GM18868 (cell line): ENCODE measurements around the gene BCAT1.
"Not testable (repeated sequence)": the region's sequence is repeated elsewhere in the genome, so short reads cannot be mapped to it uniquely, and the experiment has no call there.

Source experiments
- ATAC-seq: cut with Tn5 transposase; IDR thresholded peaks from one replicate; pipeline ENCODE4 v1.9.1; 2021; ENCODE audit warnings: mild to moderate bottlenecking, moderate library complexity; ENCODE audit not compliant: unreplicated experiment

Gene BCAT1

DNA sequence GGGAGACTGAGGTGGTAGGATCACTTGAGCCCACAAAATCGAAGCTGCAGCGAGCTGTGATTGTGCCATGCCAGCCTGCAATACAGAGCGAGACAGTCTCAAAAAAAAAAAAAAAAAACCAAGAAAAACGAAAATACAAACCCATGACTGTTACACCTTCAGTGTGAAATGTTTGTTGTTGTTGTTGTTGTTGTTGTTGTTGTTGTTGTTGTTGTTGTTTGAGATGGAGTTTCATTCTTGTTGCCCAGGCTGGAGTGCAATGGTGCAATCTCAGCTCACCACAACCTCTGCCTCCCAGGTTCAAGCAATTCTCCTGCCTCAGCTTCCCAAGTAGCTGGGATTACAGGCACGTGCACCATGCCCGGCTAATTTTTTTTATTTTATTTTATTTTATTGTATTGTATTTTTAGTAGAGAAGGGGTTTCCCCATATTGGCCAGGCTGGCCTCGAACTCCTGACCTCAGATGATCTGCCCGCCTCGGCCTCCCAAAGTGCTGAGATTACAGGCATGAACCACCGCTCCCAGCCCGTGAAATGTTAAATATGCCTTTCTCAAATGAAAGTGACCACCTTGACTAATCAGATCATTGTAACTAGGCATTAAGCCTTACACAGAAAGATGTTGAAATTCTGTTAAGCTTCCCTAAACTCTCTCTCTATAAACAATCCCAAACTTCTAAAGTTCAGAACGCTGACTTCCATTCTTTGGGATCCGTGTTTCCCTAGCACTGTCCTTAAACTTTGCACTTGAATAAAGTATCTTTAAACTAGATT, 20.2 kb downstream of the BCAT1 start:
- not testable (repeated sequence) for ATAC-seq

GRCh38 chr12:24928131-24928530, 20.8 kb downstream of the BCAT1 start:
- ATAC-seq = no peak

DNA sequence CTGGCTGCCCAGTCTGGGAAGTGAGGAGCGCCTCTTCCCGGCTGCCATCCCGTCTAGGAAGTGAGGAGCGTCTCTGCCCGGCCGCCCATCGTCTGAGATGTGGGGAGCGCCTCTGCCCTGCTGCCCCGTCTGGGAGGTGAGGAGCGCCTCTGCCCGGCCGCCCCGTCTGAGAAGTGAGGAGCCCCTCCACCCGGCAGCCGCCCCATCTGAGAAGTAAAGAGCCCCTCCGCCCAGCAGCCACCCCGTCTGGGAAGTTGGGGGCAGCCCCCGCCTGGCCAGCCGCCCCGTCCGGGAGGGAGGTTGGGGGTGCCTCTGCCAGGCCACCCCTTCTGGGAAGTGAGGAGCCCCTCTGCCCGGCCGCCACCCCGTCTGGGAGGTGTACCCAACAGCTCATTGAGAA, 22.8 kb downstream of the BCAT1 start:
- not testable (repeated sequence) for ATAC-seq

DNA sequence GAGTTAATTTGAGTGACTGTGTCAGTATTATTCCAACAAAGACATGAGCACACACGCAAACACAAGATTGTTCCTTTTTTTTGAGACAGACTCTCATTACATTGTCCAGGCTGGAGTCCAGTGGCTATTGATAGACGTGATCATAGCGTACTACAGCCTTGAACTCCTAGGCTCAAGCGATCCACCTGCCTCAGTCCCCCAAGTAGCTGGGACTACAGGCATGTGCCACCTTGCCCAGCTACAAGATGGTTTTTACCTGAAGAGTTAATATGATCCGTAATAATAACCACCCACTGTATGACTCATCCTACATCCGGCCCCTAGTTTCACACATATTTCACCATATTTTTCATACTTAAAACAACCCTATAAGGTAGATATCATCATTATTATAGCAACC, 26.8 kb downstream of the BCAT1 start:
- ATAC-seq = peak; percentile 77

- no peak for ATAC-seq
These were observed 27.5 kb downstream of the BCAT1 start for GRCh38 chr12:24921251-24922038.

DNA sequence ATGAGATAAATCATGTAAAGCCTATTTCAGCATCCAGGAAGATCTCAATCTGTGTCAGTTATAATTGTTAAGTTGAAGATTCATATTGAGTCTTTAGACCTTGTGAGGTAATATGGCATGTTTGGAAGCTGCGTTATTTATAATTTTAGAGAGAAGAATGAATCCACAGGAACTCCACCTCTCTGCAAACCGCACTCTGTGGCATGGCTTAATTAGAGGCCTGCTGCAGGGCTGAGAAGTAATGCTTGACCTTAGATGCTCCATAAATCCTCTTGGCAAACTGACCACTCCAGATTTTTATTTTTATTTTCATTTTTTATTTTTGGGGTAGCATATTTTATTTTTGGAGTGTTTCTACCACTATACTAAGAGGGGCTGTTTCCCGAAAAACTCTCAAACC, 28.8 kb downstream of the BCAT1 start:
- ATAC-seq = no peak

GRCh38 chr12:24919346-24920001, 29.4 kb downstream of the BCAT1 start:
- no peak for ATAC-seq

DNA sequence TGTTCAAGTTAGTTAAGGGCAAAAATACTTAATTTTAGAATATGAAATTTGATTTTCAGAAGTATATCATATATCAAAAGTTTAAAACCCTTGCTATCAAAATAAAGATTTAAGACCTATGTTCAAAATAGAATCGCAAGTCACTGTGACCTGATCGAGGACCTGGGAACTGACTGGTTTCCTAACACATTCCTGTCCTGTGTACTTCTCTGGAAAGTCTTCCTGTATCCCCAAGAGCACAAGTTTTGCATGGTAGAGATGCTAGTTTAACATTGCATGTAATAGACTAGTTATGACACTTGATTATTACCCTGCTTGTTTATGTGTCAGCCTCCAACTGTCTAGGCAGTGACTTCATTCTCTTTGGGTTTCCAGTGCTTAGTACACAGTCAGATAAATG, 30.3 kb downstream of the BCAT1 start:
- no peak for ATAC-seq

- ATAC-seq = no peak
These were observed 33.4 kb downstream of the BCAT1 start for GRCh38 chr12:24915501-24915900.

GRCh38 chr12:24913953-24914352, 34.9 kb downstream of the BCAT1 start:
- no peak for ATAC-seq

- ATAC-seq = no peak
These were observed 35.8 kb downstream of the BCAT1 start for GRCh38 chr12:24913130-24913529.

DNA sequence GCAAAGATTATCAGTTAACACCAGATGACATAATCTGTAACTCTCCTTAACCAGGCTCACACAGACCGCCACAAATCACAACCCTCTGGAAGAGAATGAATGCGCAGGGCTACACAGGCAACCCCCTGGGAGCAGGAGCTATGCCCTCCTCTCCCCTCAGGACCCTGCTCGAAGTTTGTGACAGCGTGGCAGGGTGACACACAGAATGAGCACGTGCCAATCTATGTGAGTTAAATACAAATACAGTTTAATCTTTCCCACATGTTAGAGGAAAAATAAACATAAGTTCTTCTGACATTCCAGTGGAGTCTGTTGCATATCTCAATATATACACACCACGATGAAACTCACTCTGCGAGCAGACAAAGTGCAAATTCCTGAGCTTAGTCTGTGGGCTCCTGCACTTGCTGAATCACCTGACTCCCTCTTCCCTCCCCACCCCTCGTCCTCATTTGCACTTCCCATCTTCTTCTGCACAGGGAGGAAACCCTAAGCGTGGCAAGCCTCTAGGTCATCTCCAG, 37.6 kb downstream of the BCAT1 start:
- no peak for ATAC-seq

GRCh38 chr12:24910192-24910591, 38.7 kb downstream of the BCAT1 start:
- not testable (repeated sequence) for ATAC-seq

DNA sequence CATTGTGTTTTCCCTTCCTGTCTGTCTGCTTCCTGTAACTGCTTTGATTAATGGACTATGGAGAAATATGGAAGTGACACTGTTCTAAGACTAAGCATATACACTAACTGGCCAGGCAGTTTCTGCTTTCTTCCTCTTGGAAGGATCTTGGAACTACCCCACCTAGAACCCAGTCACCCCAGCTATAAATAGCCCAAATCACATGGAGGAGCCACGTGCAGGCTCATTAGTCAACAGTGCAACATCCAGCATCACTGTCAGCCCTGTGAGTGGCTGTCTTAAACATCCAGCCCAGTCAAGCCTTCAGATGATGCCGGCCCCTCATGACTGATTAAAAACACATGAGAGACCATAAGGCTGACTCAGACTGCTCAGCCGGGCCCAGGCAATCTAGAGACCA, 39.2 kb downstream of the BCAT1 start:
- ATAC-seq = no peak

DNA sequence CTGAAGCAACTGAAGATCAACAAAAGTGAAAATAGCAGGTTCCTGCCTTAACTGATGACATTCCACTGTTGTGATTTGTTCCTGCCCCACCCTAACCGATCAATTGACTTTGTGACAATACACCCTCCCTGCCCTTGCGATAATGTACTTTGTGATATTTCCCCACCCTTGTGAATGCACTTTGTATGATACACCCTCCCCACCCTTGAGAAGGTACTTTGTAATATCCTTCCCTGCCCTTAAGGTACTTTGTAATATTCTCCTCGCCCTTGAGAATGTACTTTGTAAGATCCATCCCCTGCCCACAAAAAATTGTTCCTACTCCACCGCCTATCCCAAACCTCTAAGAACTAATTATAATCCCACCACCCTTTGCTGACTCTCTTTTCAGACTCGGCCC, 41.4 kb downstream of the BCAT1 start:
- no peak for ATAC-seq

DNA sequence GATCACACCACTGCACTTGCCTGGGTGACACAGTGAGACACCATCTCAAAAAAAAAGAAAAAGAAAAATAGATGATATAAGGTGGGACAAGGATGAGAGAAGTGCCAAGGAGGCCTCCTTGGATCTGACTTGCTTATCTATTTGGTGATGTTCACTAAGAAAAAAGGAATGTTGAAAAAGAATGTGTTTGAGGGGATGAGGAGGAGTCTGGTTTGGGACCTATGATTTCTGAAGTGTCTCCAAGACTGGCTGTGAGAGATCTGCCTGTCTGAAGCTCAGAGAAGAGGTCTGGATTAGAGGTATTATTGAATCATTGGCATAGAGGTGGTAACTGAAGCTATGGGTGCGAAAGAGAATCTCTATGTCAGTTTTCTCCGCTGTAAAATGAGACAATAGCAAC, 42.8 kb downstream of the BCAT1 start:
- ATAC-seq = no peak

DNA sequence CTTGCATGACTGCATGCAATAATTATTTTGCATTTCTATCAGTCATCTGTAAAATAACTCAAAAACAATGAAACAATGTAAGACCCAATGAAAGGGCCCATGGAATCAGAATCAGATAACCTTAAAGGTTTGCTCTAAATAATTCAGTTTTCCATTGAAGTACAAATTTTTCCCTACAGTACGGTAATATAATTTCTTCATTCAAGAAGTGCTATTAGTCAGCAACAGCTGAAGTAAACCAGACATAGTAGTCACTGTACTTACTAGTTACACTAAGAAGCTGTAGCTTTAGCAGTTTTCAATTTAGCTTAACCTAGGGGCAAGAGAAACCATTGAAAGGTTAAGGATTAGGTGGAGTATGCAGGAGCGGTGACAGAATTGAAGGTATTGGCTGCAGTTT, 43.5 kb downstream of the BCAT1 start:
- no peak for ATAC-seq

DNA sequence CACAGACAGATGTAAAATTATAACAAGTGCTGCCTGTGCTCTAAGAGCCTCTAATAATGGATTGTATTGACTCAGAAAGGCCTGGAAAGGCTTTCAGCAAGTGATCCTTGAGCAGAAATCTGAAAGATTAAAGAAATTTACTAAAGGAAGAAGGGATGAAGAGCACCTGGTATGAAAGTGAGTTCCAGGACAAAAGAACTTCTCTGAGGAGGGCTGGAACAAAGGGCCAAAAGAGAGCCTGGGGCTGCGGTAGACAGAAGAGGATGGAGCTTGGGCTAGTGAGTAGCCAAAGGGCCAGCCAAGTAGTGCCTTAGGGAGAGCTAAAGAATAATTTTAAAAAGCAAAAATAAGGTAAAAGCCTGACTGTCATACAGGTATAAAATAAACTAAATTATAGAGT, 44.0 kb downstream of the BCAT1 start:
- ATAC-seq = no peak

- no peak for ATAC-seq
These were observed 45.4 kb downstream of the BCAT1 start for GRCh38 chr12:24903329-24904088.

DNA sequence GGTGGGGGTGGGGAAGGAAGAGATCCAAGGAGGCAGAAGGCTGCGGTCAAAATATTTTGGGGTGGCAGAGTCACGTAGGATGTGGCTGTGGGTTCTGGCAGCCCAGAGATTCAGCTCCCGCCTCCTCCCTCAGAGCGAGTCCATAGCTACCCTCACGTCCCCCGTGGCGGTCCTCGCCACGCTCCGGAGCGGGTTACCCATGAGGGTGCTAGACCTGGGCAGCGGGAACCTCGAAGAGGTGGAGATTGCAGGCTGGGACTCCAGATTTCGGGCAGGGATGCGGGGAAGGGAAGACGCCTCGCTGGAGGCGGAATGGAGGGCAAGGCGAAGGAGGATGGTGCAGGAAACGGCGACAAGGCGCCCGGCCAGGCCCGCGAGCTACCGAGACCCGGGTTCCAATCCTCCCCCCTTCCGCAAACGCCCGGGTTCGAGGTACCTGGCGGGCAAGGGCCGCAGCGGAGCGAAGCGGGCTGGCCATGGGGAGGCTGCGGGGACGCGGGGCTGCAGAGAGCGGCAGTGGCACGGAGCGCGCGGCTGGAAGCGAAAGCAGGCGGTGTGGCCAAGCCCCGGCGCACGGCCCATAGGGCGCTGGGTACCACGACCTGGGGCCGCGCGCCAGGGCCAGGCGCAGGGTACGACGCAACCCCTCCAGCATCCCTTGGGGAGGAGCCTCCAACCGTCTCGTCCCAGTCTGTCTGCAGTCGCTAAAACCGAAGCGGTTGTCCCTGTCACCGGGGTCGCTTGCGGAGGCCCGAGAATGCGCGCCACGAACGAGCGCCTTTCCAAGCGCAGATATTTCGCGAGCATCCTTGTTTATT, 46.2 kb downstream of the BCAT1 start:
- ATAC-seq = peak; percentile 37
